ENCODE results near the gene ST6GALNAC1. TPM values are rescaled to one million over a fixed set of nuclear protein-coding genes. Genes with fewer than 3 reads are reported as not detected.

Gene ST6GALNAC1
- total RNA-seq, 1 donor from 2014 or later = 14.1 TPM

DNA sequence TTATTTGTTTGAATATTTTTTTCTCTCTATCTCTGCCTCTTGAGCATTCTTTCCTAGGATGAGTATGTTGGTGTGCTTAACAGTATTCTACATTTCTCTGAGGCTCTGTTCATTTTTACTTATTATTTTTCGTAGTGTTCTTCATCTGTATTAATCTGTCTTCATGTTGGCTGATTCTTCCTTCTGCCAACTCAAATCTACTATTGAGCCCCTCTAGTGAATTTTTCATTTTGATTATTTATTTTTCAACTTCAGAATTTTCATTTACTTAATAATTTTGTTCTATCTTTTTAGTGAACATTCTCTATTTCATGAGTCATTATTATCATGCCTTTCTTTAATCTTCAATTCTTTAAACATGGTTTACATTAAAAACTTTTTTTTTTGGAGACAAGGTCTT lies 3.2 kb upstream of the ST6GALNAC1 start:
- H3K27ac ChIP-seq = no peak overlapping the region
- intact Hi-C loops (cut with DNase I) = no loop called here
- H3K27me3 ChIP-seq = no peaks in the 10 kb centered on the region
- H3K36me3 ChIP-seq = no peaks in the 10 kb centered on the region
- peaks cover 8% of the 10 kb centered on the region for H3K4me1 ChIP-seq
- H3K9me3 ChIP-seq = no peaks in the 10 kb centered on the region
- DNase-seq = no peak
- TF ChIP-seq, protein P1, sequence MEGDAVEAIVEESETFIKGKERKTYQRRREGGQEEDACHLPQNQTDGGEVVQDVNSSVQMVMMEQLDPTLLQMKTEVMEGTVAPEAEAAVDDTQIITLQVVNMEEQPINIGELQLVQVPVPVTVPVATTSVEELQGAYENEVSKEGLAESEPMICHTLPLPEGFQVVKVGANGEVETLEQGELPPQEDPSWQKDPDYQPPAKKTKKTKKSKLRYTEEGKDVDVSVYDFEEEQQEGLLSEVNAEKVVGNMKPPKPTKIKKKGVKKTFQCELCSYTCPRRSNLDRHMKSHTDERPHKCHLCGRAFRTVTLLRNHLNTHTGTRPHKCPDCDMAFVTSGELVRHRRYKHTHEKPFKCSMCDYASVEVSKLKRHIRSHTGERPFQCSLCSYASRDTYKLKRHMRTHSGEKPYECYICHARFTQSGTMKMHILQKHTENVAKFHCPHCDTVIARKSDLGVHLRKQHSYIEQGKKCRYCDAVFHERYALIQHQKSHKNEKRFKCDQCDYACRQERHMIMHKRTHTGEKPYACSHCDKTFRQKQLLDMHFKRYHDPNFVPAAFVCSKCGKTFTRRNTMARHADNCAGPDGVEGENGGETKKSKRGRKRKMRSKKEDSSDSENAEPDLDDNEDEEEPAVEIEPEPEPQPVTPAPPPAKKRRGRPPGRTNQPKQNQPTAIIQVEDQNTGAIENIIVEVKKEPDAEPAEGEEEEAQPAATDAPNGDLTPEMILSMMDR (IDR thresholded peaks at IDR 0.05) = no peak
- H3K4me3 ChIP-seq = no peak overlapping the region
- no peak for ATAC-seq

DNA sequence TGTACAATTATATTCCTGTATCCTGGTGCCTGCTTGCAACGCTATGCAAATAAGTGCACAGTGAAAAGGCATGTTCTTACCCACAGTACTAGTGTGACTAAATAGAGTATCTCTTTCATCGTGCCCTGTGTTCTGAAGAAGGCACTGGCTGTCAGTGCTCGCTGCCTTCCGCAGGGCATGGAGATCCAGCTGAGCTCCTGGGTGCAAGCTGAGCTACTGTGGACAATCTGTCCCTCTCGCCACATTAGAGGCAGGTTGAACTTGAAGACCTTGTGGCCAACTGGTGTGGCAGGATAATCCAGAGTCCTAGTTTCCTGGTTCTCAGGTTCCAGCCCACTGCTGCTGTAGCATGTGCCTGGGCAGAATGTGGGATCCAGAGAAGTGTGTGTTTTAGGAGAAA lies 1.9 kb upstream of the ST6GALNAC1 start:
- DNase-seq (no peak), ATAC-seq (peak; percentile 66)
- H3K27ac ChIP-seq = peak overlapping the region; percentile 49
- TF ChIP-seq, protein P1 (IDR thresholded peaks at IDR 0.05) = no peak
- H3K27me3 ChIP-seq = no peaks in the 10 kb centered on the region
- H3K36me3 ChIP-seq = no peaks in the 10 kb centered on the region
- intact Hi-C loops (cut with DNase I) = no loop called here
- peaks cover 8% of the 10 kb centered on the region for H3K4me1 ChIP-seq
- H3K4me3 ChIP-seq = no peak overlapping the region
- H3K9me3 ChIP-seq = no peaks in the 10 kb centered on the region

DNA sequence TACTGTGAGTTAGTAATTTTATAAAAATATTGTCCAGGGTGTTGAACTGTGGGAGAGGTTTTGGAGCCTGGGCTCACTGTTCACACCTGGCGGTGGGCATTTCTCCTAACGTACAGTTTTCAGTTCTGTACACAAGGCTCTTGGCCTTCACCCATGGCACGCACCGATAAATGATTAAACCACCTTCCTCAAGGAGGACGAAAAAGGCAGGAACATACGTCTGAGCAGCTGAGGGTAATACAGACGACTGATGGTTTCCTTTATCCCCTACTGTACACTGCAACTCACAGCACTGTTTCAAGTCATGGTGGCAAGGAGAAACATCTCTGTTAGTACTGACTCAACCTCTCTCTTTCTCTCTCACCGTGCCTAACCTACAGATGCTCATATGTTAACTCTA lies 1.4 kb upstream of the ST6GALNAC1 start:
- Histone ChIP-seq H3K27me3 (no peaks in the 10 kb centered on the region), H3K4me1 (peaks cover 8% of the 10 kb centered on the region), H3K27ac (peak overlapping the region; percentile 49), H3K4me3 (no peak overlapping the region), H3K9me3 (no peaks in the 10 kb centered on the region), H3K36me3 (no peaks in the 10 kb centered on the region)
- peak; percentile 23 for DNase-seq
- intact Hi-C loops (cut with DNase I) = no loop called here
- TF ChIP-seq, protein P1 (IDR thresholded peaks at IDR 0.05) = no peak
- ATAC-seq = peak; percentile 41

DNA sequence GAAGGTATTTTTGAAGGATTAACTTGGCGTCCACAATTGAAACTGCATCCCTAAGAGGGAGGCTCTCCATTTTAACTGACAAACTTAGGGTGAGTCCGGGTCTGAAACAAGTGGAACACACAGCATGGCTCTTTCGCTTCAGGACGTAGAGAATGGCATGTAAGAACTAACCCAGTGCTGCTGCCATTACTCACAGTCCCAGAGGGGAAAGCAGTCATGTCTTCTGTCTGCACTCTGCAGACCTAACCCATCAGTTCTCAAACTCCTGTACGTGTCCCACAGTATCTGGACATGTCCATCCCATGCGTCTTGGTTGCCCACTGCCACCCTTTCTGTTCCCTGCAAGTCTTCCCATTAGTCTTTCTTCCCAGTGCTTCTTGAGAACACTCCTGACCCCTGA lies 563 bp downstream of the ST6GALNAC1 start:
- Histone ChIP-seq H3K4me1 (peaks cover 8% of the 10 kb centered on the region), H3K27ac (peak overlapping the region; percentile 68), H3K27me3 (no peaks in the 10 kb centered on the region), H3K4me3 (peak overlapping the region; percentile 37), H3K9me3 (no peaks in the 10 kb centered on the region), H3K36me3 (no peaks in the 10 kb centered on the region)
- ATAC-seq (no peak), DNase-seq (no peak)
- intact Hi-C loops (cut with DNase I) = no loop called here
- TF ChIP-seq, protein P1 (IDR thresholded peaks at IDR 0.05) = no peak

DNA sequence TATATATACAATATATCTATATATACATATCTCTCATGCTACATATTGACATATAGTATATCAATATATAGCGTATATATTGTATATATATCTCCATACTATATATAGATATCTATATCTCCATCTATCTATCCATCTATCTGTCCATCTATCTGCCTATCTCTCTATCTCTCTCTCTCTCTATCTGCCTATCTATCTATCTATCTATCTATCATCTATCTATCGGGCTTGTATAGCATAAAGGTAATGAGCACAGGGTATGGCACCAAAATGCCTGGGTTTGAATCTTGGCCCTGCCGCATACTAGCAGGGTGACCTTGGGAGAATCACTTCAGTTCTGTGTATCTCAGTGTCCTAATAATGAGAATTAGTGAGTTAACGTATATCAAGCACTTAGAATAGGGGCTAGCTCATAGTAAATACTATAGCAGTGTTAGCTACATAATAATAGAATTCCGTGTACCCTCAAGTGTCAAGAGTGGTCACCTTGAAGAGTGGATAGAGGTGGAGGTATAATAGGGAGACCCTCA lies 1.5 kb downstream of the ST6GALNAC1 start:
- intact Hi-C loops (cut with DNase I) = no loop called here
- peak overlapping the region; percentile 68 for H3K27ac ChIP-seq
- no peak for ATAC-seq
- peaks cover 8% of the 10 kb centered on the region for H3K4me1 ChIP-seq
- no peak for DNase-seq
- TF ChIP-seq, protein P1 (IDR thresholded peaks at IDR 0.05) = no peak
- peak overlapping the region; percentile 37 for H3K4me3 ChIP-seq
- no peaks in the 10 kb centered on the region for H3K36me3 ChIP-seq
- no peaks in the 10 kb centered on the region for H3K27me3 ChIP-seq
- H3K9me3 ChIP-seq = no peaks in the 10 kb centered on the region

DNA sequence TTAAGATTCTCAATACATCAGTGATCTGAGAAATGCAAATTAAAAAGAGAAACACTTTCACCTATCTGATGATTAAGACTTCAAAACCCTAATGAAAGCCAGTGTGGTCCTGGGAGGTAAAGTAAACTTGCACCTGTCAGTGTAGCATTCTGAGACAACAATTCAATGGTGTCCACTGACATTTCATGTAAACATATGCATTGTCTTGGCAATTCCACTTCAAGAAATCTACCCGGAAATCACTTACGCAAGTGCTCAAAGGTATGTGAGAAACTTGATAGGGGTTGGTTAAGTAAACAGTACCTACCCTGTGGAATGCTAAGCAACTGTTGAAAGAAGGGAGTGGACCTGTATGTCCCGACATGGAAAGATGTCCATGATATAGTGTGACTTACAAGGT lies 2.1 kb downstream of the ST6GALNAC1 start:
- TF ChIP-seq, protein P1 (IDR thresholded peaks at IDR 0.05) = no peak

More for the DNA sequence above, 2.1 kb downstream of the ST6GALNAC1 start:
- intact Hi-C loops (cut with DNase I) = no loop called here
- Histone ChIP-seq H3K36me3 (no peaks in the 10 kb centered on the region), H3K9me3 (no peaks in the 10 kb centered on the region), H3K27ac (peak overlapping the region; percentile 68), H3K27me3 (no peaks in the 10 kb centered on the region), H3K4me1 (peaks cover 8% of the 10 kb centered on the region), H3K4me3 (peak overlapping the region; percentile 37)
- ATAC-seq (peak; percentile 76), DNase-seq (no peak)

Data from upper lobe of right lung (tissue), 1 donor.